ENCODE measurements around the gene COL25A1. TPM values are rescaled to one million over a fixed set of nuclear protein-coding genes. Genes with fewer than 3 reads are reported as not detected.

Gene COL25A1
- total RNA-seq, 2 experiments from 2014 or later, result not detected

DNA sequence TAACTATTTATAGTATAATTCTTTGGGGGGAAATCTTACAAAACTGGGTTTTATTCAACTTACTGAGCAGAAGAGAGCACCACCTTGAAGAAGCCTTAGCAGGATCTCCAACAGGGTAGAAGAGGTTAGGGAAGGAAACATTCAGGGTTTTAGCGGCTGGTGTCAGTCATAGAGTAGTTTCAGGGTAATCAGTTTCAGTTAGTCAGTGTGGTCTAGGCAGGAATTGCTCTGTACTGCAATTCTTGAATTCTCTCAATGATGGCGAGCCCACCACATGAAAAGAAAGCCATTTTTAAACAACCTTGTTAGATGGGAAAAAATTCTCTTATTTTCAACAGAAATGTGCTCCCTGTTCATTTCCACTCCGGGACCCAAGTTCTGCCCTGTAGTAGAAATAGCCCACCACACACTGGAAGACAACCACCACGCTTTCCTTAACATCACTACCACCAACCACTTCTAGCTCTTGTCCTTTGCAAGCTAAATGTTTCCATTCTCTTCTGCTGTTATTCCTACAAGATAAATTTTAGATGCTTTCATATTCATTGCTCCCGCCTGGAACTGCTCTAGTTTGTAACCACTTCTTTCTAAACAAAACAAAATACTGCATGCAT lies 25.9 kb downstream of the COL25A1 start:
- Mint-ChIP-seq H3K27ac (no peak overlapping the region), H3K4me1 (ENCODE audit: low read depth) (peaks cover 14% of the 10 kb centered on the region), H3K4me3 (no peak overlapping the region), H3K36me3 (ENCODE audit: low read depth) (no peaks in the 10 kb centered on the region), H3K27me3 (ENCODE audit: low read depth) (peaks cover 4% of the 10 kb centered on the region), H3K9me3 (ENCODE audit: insufficient read depth) (no peaks in the 10 kb centered on the region)
- ATAC-seq (peak; percentile 51), DNase-seq (no peak)
- CTCF ChIA-PET, result no interaction called here
- POLR2A ChIA-PET, result no interaction called here

DNA sequence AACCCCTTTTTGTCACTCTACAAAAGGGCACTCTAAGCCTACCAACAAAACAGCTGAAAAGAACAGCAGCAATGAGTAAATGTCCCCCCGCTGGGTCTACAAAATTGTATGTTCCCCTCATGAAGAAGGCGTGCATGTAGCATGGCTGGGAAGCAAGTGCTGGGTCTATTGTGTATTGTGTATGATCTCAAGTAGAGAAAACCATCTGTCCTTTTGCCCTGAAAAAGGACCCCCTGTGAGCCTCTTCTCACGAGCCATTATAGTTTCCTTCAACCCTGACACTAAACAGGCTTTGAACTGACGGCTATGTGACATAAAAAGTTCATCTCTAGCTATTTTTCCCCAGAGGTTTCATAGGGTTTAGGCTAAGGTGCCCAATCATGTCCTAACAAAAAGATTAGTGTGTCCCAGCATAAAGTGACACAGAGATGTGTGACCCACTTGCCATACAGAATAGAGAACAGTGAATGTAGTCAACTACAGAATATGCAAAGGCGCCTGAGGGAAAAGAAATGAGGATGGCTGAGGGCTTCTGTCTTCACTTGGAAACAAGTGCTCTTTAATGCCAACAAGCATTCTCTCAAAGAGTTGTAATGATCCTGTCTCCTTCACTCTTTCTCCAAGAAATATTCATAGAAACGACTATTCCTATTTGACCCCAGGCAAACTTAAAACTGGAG lies 27.3 kb downstream of the COL25A1 start:
- Mint-ChIP-seq H3K27ac (no peak overlapping the region), H3K4me3 (no peak overlapping the region), H3K9me3 (ENCODE audit: insufficient read depth) (no peaks in the 10 kb centered on the region), H3K4me1 (ENCODE audit: low read depth) (peaks cover 14% of the 10 kb centered on the region), H3K36me3 (ENCODE audit: low read depth) (no peaks in the 10 kb centered on the region), H3K27me3 (ENCODE audit: low read depth) (peaks cover 4% of the 10 kb centered on the region)
- CTCF ChIA-PET, result no interaction called here
- DNase-seq, result no peak
- no peak for ATAC-seq
- POLR2A ChIA-PET, result no interaction called here

DNA sequence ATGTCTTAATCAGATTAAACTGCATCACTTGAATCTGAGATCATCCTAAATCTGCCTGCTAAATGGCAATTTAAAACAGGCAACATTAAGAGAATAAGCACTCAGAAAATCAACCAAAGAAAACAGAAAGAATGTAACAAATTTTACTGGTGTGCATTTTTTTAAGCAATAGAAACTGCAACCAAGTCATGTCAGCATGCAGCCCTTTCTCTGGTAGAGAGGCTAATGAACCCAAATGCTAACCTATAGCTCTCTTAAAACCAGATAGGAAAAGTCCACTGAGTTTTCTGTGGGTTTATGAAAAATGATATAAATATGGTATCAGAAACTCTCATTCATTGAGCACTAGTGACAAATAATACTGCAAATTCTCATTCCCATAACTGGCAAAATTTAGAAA lies 35.6 kb downstream of the COL25A1 start:
- no peak for DNase-seq
- no peak for ATAC-seq
- Mint-ChIP-seq H3K4me1 (ENCODE audit: low read depth) (no peaks in the 10 kb centered on the region), H3K27me3 (ENCODE audit: low read depth) (peaks cover 17% of the 10 kb centered on the region), H3K4me3 (no peak overlapping the region), H3K27ac (no peak overlapping the region), H3K36me3 (ENCODE audit: low read depth) (no peaks in the 10 kb centered on the region), H3K9me3 (ENCODE audit: insufficient read depth) (no peaks in the 10 kb centered on the region)
- ChIA-PET POLR2A (no interaction called here), CTCF (interaction anchor here (1.3 kb wide), 1 partner anchor 27 kb away, joined by 3 read pairs; no protein-coding TSS in a partner anchor)

DNA sequence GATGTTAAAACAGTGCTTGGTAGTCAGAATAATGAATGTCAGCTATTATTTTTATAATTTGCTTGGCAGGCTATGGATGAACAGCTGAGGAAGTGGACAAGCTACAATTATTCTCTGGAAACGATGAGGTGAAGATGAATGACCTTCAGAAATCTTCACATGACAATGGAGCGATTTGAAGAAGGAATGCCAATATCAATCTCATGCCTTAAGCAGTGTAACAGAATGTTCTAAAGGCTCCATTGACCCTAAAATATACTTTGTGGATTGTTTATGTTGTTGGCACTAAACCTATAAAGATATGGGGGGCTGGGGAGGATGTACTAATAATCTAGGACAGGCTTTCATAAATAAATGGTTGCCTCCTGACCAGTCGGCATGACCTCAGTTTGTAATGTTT lies 36.2 kb downstream of the COL25A1 start:
- DNase-seq (no peak), ATAC-seq (no peak)
- H3K9me3 Mint-ChIP-seq (ENCODE audit: insufficient read depth), result no peaks in the 10 kb centered on the region
- H3K27me3 Mint-ChIP-seq (ENCODE audit: low read depth), result peaks cover 17% of the 10 kb centered on the region
- ChIA-PET CTCF (interaction anchor here (0.6 kb wide), 1 partner anchor 11 kb away, joined by 3 read pairs; no protein-coding TSS in a partner anchor), POLR2A (no interaction called here)
- no peaks in the 10 kb centered on the region for H3K36me3 Mint-ChIP-seq (ENCODE audit: low read depth)
- H3K27ac Mint-ChIP-seq, result no peak overlapping the region
- no peak overlapping the region for H3K4me3 Mint-ChIP-seq
- H3K4me1 Mint-ChIP-seq (ENCODE audit: low read depth), result no peaks in the 10 kb centered on the region

DNA sequence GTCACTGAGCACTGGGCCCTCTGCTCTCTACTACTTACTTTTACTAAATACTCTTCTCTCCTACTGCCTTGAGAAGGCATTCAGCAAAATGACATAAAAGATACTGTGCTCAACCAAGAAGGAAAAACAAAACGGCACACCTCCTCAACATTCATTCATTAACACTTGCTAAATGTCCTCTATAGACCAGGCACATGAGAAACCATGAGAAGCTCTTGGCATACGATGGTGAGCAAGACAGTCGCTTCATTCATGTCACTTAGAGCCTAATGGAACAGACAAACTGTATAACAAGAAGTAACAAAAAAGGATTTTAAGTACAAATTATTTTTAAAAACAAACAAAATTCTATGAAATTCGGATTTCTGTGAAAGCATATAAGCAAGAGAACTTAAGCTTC lies 38.7 kb downstream of the COL25A1 start:
- no peak for ATAC-seq
- ChIA-PET CTCF (no interaction called here), POLR2A (no interaction called here)
- Mint-ChIP-seq H3K4me3 (no peak overlapping the region), H3K27ac (no peak overlapping the region), H3K36me3 (ENCODE audit: low read depth) (no peaks in the 10 kb centered on the region), H3K9me3 (ENCODE audit: insufficient read depth) (no peaks in the 10 kb centered on the region), H3K4me1 (ENCODE audit: low read depth) (no peaks in the 10 kb centered on the region), H3K27me3 (ENCODE audit: low read depth) (peaks cover 15% of the 10 kb centered on the region)
- DNase-seq, result no peak

DNA sequence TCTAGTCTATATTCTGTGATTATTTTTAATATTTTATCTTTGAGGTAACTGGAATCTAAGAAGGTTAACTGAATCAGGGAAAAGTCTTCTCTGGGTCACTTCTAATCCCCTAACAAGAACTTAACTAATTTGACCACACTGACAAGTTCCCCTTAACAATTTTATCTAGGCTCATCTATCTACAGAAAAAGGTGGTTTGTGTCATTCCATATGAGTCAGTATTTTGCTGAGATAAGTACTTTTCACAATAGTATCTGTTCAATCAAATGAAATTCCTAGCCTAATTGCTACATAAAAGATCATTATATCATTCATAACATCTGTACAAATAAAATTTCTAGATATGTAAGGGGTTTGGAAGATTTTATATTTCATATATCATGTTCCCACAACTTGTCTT lies 45.6 kb downstream of the COL25A1 start:
- POLR2A ChIA-PET, result no interaction called here
- no peak for DNase-seq

DNA sequence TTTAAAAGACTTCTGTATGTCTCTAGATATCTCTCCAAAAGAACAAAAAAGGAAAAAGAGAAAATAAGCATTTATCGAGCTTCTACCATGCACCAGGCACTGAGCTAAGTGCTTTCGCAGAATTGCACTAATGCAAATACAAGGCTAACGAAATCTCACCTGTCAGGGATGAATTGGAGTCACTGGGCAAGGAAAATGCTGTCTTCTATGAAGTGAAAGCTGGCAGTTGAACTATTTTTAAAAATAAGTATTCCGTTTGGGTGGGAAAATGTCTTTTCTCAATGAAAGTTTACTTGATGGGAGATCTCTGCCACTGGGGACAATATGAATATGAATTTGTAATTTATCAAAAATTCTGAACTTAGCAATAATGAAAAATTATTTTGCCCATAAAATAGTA lies 47.6 kb downstream of the COL25A1 start:
- Mint-ChIP-seq H3K4me3 (no peak overlapping the region), H3K36me3 (ENCODE audit: low read depth) (no peaks in the 10 kb centered on the region), H3K9me3 (ENCODE audit: insufficient read depth) (no peaks in the 10 kb centered on the region), H3K27ac (no peak overlapping the region), H3K4me1 (ENCODE audit: low read depth) (no peaks in the 10 kb centered on the region), H3K27me3 (ENCODE audit: low read depth) (peaks cover 15% of the 10 kb centered on the region)
- POLR2A ChIA-PET, result no interaction called here
- DNase-seq, result no peak
- ATAC-seq, result no peak
- CTCF ChIA-PET, result interaction anchor here (1.0 to 1.2 kb wide), 2 partner anchors 11 to 38 kb away, joined by 3 read pairs; no protein-coding TSS in a partner anchor

More for the DNA sequence above, 45.6 kb downstream of the COL25A1 start:
- Mint-ChIP-seq H3K27ac (no peak overlapping the region), H3K9me3 (ENCODE audit: insufficient read depth) (no peaks in the 10 kb centered on the region), H3K4me3 (no peak overlapping the region), H3K36me3 (ENCODE audit: low read depth) (no peaks in the 10 kb centered on the region), H3K27me3 (ENCODE audit: low read depth) (peaks cover 15% of the 10 kb centered on the region), H3K4me1 (ENCODE audit: low read depth) (no peaks in the 10 kb centered on the region)
- ATAC-seq, result no peak
- CTCF ChIA-PET, result no interaction called here

DNA sequence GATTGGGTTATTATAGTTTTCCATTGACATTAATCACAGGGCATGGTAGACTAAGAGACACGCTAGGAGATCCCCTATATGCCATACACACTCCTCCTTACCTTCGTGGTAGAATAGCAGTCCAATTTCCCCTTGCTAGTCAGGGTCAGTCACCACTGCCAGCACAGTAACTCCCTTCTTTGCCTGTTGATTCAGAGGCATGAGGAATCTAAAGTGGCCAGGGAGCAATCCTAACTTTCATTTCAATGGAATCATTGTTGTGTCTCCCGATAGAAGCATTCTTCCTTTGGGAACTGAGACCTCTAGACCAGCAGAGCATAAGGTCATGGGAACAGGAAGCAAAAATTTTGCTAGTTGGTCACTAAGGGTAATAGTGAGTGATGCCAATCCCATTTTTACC lies 51.1 kb downstream of the COL25A1 start:
- ATAC-seq, result no peak
- ChIA-PET POLR2A (no interaction called here), CTCF (no interaction called here)
- peaks cover 9% of the 10 kb centered on the region for H3K27me3 Mint-ChIP-seq (ENCODE audit: low read depth)
- no peaks in the 10 kb centered on the region for H3K4me1 Mint-ChIP-seq (ENCODE audit: low read depth)
- no peaks in the 10 kb centered on the region for H3K9me3 Mint-ChIP-seq (ENCODE audit: insufficient read depth)
- no peak overlapping the region for H3K4me3 Mint-ChIP-seq
- no peak for DNase-seq
- no peak overlapping the region for H3K27ac Mint-ChIP-seq
- no peaks in the 10 kb centered on the region for H3K36me3 Mint-ChIP-seq (ENCODE audit: low read depth)

DNA sequence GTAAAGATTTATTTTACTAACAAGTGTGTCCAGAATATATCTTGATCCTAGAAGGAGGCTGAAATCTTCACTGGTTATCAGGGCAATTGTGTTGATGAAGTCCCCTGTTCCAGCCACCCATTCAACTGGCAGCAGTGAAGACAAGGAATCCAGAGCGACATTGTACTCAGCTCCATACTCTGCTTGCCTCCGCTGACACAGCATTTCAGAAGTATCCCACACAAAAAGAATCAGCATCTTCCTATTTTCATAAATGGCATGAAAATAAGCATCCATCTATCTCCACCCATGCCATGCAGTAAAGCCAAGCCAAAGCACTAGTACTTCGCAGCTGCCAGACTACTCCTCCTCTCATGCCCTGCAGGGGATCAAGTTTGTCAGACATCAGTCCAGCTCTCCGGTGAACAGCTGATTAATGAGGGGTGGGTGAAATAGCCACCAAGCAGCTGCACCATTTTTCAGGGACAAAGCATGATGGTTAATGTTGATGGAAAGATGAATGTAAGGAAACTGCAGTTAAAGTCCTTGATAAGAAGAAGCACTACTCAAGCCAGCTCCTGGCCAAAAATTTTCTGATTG lies 54.0 kb downstream of the COL25A1 start:
- no peaks in the 10 kb centered on the region for H3K36me3 Mint-ChIP-seq (ENCODE audit: low read depth)
- POLR2A ChIA-PET, result interaction anchor here (0.6 kb wide), 1 partner anchor 13 kb away, joined by 3 read pairs; no protein-coding TSS in a partner anchor
- H3K9me3 Mint-ChIP-seq (ENCODE audit: insufficient read depth), result no peaks in the 10 kb centered on the region
- ATAC-seq, result no peak
- no peaks in the 10 kb centered on the region for H3K4me1 Mint-ChIP-seq (ENCODE audit: low read depth)
- H3K4me3 Mint-ChIP-seq, result no peak overlapping the region
- DNase-seq, result no peak
- CTCF ChIA-PET, result no interaction called here
- H3K27me3 Mint-ChIP-seq (ENCODE audit: low read depth), result peaks cover 2% of the 10 kb centered on the region
- no peak overlapping the region for H3K27ac Mint-ChIP-seq

DNA sequence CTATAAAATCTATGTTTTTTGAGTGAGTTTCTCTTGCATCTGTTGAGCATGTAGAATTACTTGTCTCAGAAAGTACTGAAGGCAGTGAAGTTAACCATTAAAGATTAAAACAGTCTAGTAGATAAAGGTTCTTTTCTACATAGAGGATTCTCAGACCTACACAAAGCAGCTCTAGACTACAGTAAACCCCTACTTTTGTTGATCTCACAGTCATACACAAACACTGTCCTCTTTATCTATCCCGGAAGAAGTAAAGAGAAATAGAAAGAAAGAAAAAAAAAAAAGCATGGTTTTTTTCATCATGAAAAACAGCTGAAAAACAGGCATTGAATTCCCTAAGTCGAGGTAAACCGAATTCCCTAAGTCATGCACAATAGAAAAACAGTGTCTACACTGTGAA lies 58.6 kb downstream of the COL25A1 start:
- H3K27ac Mint-ChIP-seq, result no peak overlapping the region
- ChIA-PET CTCF (no interaction called here), POLR2A (no interaction called here)
- no peaks in the 10 kb centered on the region for H3K36me3 Mint-ChIP-seq (ENCODE audit: low read depth)
- H3K4me3 Mint-ChIP-seq, result no peak overlapping the region
- peaks cover 2% of the 10 kb centered on the region for H3K27me3 Mint-ChIP-seq (ENCODE audit: low read depth)
- H3K9me3 Mint-ChIP-seq (ENCODE audit: insufficient read depth), result no peaks in the 10 kb centered on the region
- DNase-seq, result no peak
- ATAC-seq, result no peak
- no peaks in the 10 kb centered on the region for H3K4me1 Mint-ChIP-seq (ENCODE audit: low read depth)

DNA sequence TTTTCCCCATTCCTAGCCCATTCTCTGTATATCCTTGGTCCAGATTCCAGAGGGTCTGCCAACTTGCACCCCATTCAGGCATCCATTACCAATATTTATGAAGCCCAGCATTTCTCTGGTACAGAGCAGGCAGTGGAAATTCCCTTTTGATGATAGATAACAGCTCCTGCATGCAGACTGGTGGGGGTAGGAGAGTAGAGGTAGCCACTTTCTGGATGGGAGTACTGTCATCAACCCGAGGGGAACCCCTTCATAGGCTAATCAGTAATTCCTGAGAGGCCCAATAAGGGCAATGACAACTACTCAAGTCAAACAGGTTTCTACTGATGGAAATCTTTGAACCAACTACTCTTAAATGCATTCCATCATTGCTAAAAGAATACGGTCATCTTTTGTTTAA lies 63.7 kb downstream of the COL25A1 start:
- ChIA-PET POLR2A (no interaction called here), CTCF (no interaction called here)
- no peaks in the 10 kb centered on the region for H3K9me3 Mint-ChIP-seq (ENCODE audit: insufficient read depth)
- H3K4me1 Mint-ChIP-seq (ENCODE audit: low read depth), result no peaks in the 10 kb centered on the region
- H3K27ac Mint-ChIP-seq, result no peak overlapping the region
- no peak overlapping the region for H3K4me3 Mint-ChIP-seq
- peaks cover 5% of the 10 kb centered on the region for H3K27me3 Mint-ChIP-seq (ENCODE audit: low read depth)
- DNase-seq, result no peak
- no peak for ATAC-seq
- H3K36me3 Mint-ChIP-seq (ENCODE audit: low read depth), result no peaks in the 10 kb centered on the region

DNA sequence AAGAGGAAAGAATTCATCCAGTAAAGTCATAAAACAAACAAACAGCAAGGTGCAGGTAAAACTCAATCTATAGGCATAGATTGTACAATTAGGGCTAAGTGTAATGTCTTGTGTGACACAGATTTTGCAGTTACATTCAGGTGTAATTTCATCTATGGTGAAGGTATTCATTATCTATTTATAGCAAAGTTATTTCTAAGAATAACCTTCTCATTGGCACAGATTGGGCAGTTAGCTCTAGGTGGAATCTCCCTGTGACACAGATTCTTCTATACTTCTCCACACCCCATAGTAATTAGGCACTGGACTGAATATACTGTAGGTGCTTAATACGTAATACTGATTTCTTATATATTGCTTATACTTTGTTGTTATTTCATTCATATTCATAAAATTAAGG lies 66.8 kb downstream of the COL25A1 start:
- CTCF ChIA-PET, result no interaction called here
- H3K27me3 Mint-ChIP-seq (ENCODE audit: low read depth), result peaks cover 5% of the 10 kb centered on the region

More for the DNA sequence above, 66.8 kb downstream of the COL25A1 start:
- Mint-ChIP-seq H3K4me1 (ENCODE audit: low read depth) (no peaks in the 10 kb centered on the region), H3K27ac (no peak overlapping the region), H3K4me3 (no peak overlapping the region), H3K36me3 (ENCODE audit: low read depth) (no peaks in the 10 kb centered on the region), H3K9me3 (ENCODE audit: insufficient read depth) (no peaks in the 10 kb centered on the region)
- no peak for DNase-seq
- POLR2A ChIA-PET, result no interaction called here
- ATAC-seq, result no peak

All from activated CD8-positive, alpha-beta T cell treated with anti-CD3 and anti-CD28 coated beads, Interleukin-2, amount 10 ng/mL, durations not matched to agents 7 days and 5 days (primary cell).